ENCODE results near the gene TMEM171. TPM values are rescaled to one million over a fixed set of nuclear protein-coding genes. Genes with fewer than 3 reads are reported as not detected.

Gene TMEM171
- total RNA-seq, 2 donors from 2014 or later = 0.57 to 0.73 TPM

DNA sequence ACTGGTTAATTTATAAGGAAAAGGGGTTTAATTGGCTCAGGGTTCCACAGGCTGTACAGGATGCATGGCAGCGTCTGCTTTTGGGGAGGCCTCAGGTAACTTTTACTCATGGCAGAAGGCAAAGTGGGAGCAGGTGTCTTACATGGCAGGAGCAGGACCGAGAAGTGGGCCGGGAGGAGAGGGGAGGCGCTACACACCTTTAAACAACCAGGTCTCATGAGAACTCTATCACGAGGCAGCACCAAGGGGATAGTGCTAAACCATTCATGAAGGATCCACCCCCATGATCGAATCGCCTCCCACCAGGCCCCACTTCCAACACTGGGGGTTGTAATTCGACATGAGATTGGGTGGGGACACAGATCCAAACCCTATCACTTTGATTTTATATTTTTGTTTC lies 21.7 kb downstream of the TMEM171 start:
- Mint-ChIP-seq H3K27ac (no peak overlapping the region), H3K9me3 (no peaks in the 10 kb centered on the region), H3K36me3 (ENCODE audit: low read depth) (no peaks in the 10 kb centered on the region), H3K27me3 (ENCODE audit: insufficient read depth) (peaks cover 4% of the 10 kb centered on the region), H3K4me1 (no peaks in the 10 kb centered on the region), H3K4me3 (no peak overlapping the region)
- DNase-seq = no peak
- 87 to 90% methylated on average over 3 to 8 of the region's 8 CpGs for WGBS, 2 experiments (ENCODE audit: insufficient coverage in 1 of 2, insufficient read length in 1 of 2)
- TF ChIP-seq, protein P1, sequence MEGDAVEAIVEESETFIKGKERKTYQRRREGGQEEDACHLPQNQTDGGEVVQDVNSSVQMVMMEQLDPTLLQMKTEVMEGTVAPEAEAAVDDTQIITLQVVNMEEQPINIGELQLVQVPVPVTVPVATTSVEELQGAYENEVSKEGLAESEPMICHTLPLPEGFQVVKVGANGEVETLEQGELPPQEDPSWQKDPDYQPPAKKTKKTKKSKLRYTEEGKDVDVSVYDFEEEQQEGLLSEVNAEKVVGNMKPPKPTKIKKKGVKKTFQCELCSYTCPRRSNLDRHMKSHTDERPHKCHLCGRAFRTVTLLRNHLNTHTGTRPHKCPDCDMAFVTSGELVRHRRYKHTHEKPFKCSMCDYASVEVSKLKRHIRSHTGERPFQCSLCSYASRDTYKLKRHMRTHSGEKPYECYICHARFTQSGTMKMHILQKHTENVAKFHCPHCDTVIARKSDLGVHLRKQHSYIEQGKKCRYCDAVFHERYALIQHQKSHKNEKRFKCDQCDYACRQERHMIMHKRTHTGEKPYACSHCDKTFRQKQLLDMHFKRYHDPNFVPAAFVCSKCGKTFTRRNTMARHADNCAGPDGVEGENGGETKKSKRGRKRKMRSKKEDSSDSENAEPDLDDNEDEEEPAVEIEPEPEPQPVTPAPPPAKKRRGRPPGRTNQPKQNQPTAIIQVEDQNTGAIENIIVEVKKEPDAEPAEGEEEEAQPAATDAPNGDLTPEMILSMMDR (conservative IDR thresholded peaks at IDR 0.05) = no peak
- H3K4me1 ChIP-seq (ENCODE audit: control insufficient read depth, insufficient read depth, low read length) = no peaks in the 10 kb centered on the region
- no peaks in the 10 kb centered on the region for H3K36me3 ChIP-seq (ENCODE audit: control insufficient read depth, insufficient read depth, low read length)
- no peak overlapping the region for H3K9ac ChIP-seq (ENCODE audit: extremely low read depth, low read length, poor library complexity, severe bottlenecking)
- no peaks in the 10 kb centered on the region for H3K27me3 ChIP-seq (ENCODE audit: control insufficient read depth, insufficient read depth, low read length, poor library complexity, severe bottlenecking)
- no peak overlapping the region for H3K27ac ChIP-seq (ENCODE audit: low read depth, low read length)
- no peaks in the 10 kb centered on the region for H3K9me3 ChIP-seq (ENCODE audit: control insufficient read depth, low read length)
- no peak overlapping the region for H3K4me3 ChIP-seq (ENCODE audit: low read length)

DNA sequence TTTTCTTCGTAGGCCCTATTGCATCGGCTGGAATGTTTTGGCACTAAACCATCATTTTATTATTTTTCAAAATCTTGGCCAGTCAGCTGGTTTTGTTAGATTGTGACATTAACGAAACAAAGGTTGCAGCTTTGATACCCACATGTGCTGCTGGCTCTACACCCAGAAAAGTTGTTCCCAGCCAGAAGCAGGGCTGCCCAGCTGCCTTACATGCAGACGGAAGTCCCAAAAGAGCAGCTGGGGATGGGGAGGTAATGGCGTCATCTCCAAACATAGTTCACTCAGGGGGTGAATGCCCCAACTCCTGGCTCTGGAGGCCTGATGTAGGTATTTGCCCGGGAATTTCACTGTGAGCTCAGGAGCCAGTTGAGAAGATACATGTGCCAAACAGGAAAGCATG lies 23.3 kb downstream of the TMEM171 start:
- WGBS, 2 experiments (ENCODE audit: insufficient coverage in 1 of 2, insufficient read length in 1 of 2) = 92 to 98% methylated on average over 6 of the region's 6 CpGs
- TF ChIP-seq, protein P1 (conservative IDR thresholded peaks at IDR 0.05) = no peak
- DNase-seq = no peak
- Mint-ChIP-seq H3K4me3 (no peak overlapping the region), H3K9me3 (no peaks in the 10 kb centered on the region), H3K27ac (no peak overlapping the region), H3K36me3 (ENCODE audit: low read depth) (no peaks in the 10 kb centered on the region), H3K4me1 (no peaks in the 10 kb centered on the region), H3K27me3 (ENCODE audit: insufficient read depth) (peaks cover 4% of the 10 kb centered on the region)
- Histone ChIP-seq H3K4me1 (ENCODE audit: control insufficient read depth, insufficient read depth, low read length) (no peaks in the 10 kb centered on the region), H3K9ac (ENCODE audit: extremely low read depth, low read length, poor library complexity, severe bottlenecking) (no peak overlapping the region), H3K4me3 (ENCODE audit: low read length) (no peak overlapping the region), H3K36me3 (ENCODE audit: control insufficient read depth, insufficient read depth, low read length) (no peaks in the 10 kb centered on the region), H3K27me3 (ENCODE audit: control insufficient read depth, insufficient read depth, low read length, poor library complexity, severe bottlenecking) (no peaks in the 10 kb centered on the region), H3K27ac (ENCODE audit: low read depth, low read length) (no peak overlapping the region), H3K9me3 (ENCODE audit: control insufficient read depth, low read length) (no peaks in the 10 kb centered on the region)

DNA sequence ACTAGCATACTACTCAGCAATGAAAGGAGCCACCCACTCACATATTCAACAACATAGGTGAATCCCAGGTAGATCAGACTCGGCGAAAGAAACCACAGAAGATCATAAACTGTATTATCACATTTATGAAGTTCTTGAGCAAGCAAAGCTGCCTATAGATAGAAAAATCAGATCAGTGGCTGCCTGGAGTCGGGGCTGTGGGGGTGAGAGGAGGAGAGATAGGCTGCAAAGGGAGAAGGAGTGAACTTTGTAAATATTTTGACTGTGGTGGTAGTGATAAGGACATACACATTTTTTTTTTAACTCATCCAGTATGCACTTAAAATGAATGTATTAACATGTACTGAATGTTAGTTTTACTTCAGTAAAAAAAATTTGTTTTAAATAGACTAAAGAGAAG lies 29.2 kb downstream of the TMEM171 start:
- Histone ChIP-seq H3K27ac (ENCODE audit: low read depth, low read length) (no peak overlapping the region), H3K4me3 (ENCODE audit: low read length) (no peak overlapping the region), H3K4me1 (ENCODE audit: control insufficient read depth, insufficient read depth, low read length) (no peaks in the 10 kb centered on the region), H3K9ac (ENCODE audit: extremely low read depth, low read length, poor library complexity, severe bottlenecking) (no peak overlapping the region), H3K27me3 (ENCODE audit: control insufficient read depth, insufficient read depth, low read length, poor library complexity, severe bottlenecking) (no peaks in the 10 kb centered on the region), H3K36me3 (ENCODE audit: control insufficient read depth, insufficient read depth, low read length) (no peaks in the 10 kb centered on the region), H3K9me3 (ENCODE audit: control insufficient read depth, low read length) (no peaks in the 10 kb centered on the region)
- WGBS, 2 experiments (ENCODE audit: insufficient coverage in 1 of 2, insufficient read length in 1 of 2) = 26% methylated on average over 3 of the region's 3 CpGs; no CpG with 5 or more reads in 1 of the 2 experiments
- TF ChIP-seq, protein P1 (conservative IDR thresholded peaks at IDR 0.05) = no peak
- Mint-ChIP-seq H3K9me3 (no peaks in the 10 kb centered on the region), H3K4me3 (no peak overlapping the region), H3K4me1 (peaks cover 5% of the 10 kb centered on the region), H3K27ac (no peak overlapping the region), H3K27me3 (ENCODE audit: insufficient read depth) (peaks cover 4% of the 10 kb centered on the region), H3K36me3 (ENCODE audit: low read depth) (no peaks in the 10 kb centered on the region)
- no peak for DNase-seq

Measured in endodermal cell (in vitro differentiated cells).